Kasumi-1 (cell line): ENCODE data around the gene OR2V2.

Source experiments
- DNase-seq, 2 experiments: peaks; one replicate each; lab custom pipeline; 2025; lab: John Stamatoyannopoulos, UW

OR2V2 gene

DNA sequence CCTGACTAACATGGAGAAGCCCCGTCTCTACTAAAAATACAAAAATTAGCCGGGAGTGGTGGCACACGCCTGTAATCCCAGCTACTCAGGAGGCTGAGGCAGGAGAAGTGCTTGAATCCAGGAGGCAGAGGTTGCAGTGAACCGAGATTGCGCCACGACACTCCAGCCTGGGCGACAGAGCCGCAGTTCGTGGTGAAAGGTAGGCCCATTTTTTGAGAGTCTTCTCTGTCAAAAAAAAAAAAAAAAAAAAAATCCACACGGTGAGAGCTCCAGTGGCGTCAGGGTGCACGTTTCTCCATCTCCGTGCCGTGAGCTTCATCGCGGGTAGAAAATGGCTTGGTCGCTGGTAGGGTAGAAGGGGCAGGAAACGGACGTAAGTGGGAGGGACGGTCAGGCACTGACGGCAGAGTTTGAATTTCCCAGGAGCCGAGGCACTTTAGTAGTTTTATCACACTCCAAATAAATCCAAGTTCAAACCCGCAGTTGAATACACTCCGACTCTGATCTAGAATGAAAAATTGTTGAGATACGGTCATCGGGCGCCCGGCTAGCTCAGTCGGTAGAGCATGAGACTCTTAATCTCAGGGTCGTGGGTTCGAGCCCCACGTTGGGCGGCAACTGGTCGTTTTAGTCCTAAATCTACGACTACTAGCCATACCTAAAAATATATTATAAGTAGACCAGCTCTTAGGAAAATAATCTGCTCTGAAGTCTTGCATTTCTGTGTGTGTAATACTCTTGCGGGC, 60.0 kb downstream of the OR2V2 start:
- no peak for DNase-seq

DNA sequence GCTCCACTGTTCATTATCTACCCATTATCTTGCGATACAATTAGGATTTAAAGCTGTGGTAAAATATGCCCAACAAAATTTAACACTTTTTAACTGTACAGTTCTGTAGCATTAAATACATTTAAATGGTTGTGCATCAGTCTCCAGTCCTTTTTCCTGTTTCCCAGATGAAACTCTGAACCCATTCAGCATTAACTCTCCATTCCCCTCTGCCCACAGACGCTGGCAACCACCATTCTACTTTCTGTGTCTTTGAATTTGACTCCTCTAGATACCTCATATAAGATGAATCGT, 60.5 kb downstream of the OR2V2 start:
- no peak for DNase-seq
